K562 (cell line): ENCODE data around the gene TBP. TPM values are rescaled to one million over a fixed set of nuclear protein-coding genes. Genes with fewer than 3 reads are reported as not detected.

Experiments used
- E2F4 ChIP-seq: sonication (generic); formaldehyde crosslinking; IDR thresholded peaks from 2 replicates; pipeline ENCODE4 v1.8.0; 2022; ENCODE audit warnings: mild to moderate bottlenecking, low read depth, missing genetic modification reagents
- ERF ChIP-seq: fragments of 450-650 bp; formaldehyde crosslinking; IDR thresholded peaks from 2 replicates; pipeline ENCODE4 v1.4.0; 2020; ENCODE audit warnings: mild to moderate bottlenecking, mixed read lengths
- ETV5 ChIP-seq: sonication (generic); formaldehyde crosslinking; IDR thresholded peaks from 2 replicates; pipeline ENCODE4 v1.4.0; 2020; ENCODE audit warnings: low read depth, mild to moderate bottlenecking, missing genetic modification reagents
- FOXK2 ChIP-seq, 2 experiments: fragments of 450-650 bp; IDR thresholded peaks in 1 of 2; conservative IDR thresholded peaks in 1 of 2; 2 replicates each; pipeline ENCODE4 v1.6.1; 2016; ENCODE audit warnings: low read depth in 2 of 2, mild to moderate bottlenecking in 1 of 2
- GABPA ChIP-seq: fragments of 200-800 bp; sonication (Bioruptor generic); conservative IDR thresholded peaks from 2 replicates; pipeline ENCODE4 v1.6.1; 2016; ENCODE audit warnings: low read depth, missing genetic modification characterization, missing compliant biosample characterization
- JUND ChIP-seq, 2 experiments: IDR thresholded peaks; 2 replicates in 1 of 2; 3 replicates in 1 of 2; pipeline ENCODE4 v1.6.1; 2011; ENCODE audit warnings: borderline replicate concordance in 2 of 2, low read depth in 2 of 2, low read length in 2 of 2, improper control_type of control experiment in 1 of 2, missing biosample characterization in 1 of 2, missing genetic modification characterization in 1 of 2, missing genetic modification reagents in 1 of 2
- LCOR ChIP-seq: sonication (generic); formaldehyde crosslinking; IDR thresholded peaks from 2 replicates; pipeline ENCODE4 v1.8.0; 2022; ENCODE audit warnings: mild to moderate bottlenecking, missing genetic modification reagents
- MCM7 ChIP-seq, 2 experiments: fragments of 450-650 bp; IDR thresholded peaks; 2 replicates each; pipeline ENCODE4 v1.6.1; 2016 to 2018
- MTF1 ChIP-seq: fragments of 250-450 bp; sonication (Bioruptor Pico); IDR thresholded peaks from 2 replicates; pipeline ENCODE4 v1.9.0; 2021; ENCODE audit warnings: moderate library complexity, mild to moderate bottlenecking, inconsistent platforms, borderline replicate concordance
- OTX1 ChIP-seq: fragments of 450-650 bp; formaldehyde crosslinking; IDR thresholded peaks from 2 replicates; pipeline ENCODE4 v1.4.0; 2022; ENCODE audit warnings: mild to moderate bottlenecking
- SP2 ChIP-seq: IDR thresholded peaks from 2 replicates; pipeline ENCODE4 v1.6.1; 2011; ENCODE audit warnings: mild to moderate bottlenecking, low read depth, low read length, moderate library complexity; ENCODE audit not compliant: poor library complexity, severe bottlenecking; ENCODE audit errors: extremely low read depth
- STAG1 ChIP-seq: sonication (generic); formaldehyde crosslinking; IDR thresholded peaks from 2 replicates; pipeline ENCODE4 v1.5.0; 2020; ENCODE audit warnings: missing genetic modification reagents, borderline replicate concordance
- TGIF2 ChIP-seq: sonication (generic); formaldehyde crosslinking; IDR thresholded peaks from 2 replicates; pipeline ENCODE4 v1.8.1; 2022; ENCODE audit warnings: mild to moderate bottlenecking, missing genetic modification reagents, moderate library complexity
- THRB ChIP-seq: fragments of 450-650 bp; formaldehyde crosslinking; conservative IDR thresholded peaks from 2 replicates; pipeline ENCODE4 v1.4.0; 2022; ENCODE audit warnings: mild to moderate bottlenecking, missing genetic modification characterization
- ZMIZ1 ChIP-seq, 2 experiments: fragments of 150-350 bp in 1 of 2; IDR thresholded peaks; 2 replicates each; pipeline ENCODE4 v1.6.1; 2012 to 2016; ENCODE audit warnings: low read depth in 2 of 2, low read length in 2 of 2, mild to moderate bottlenecking in 1 of 2, moderate library complexity in 1 of 2
- ZNF282 ChIP-seq: sonication (generic); formaldehyde crosslinking; IDR thresholded peaks from 2 replicates; pipeline ENCODE4 v1.8.1; 2023; ENCODE audit warnings: missing genetic modification reagents
- ZNF449 ChIP-seq: fragments of 250-450 bp; sonication (Bioruptor Pico); IDR thresholded peaks from 2 replicates; pipeline ENCODE4 v1.8.0; 2022; ENCODE audit warnings: moderate library complexity, mild to moderate bottlenecking, inconsistent platforms
- ZNF707 ChIP-seq: fragments of 250-450 bp; sonication (Bioruptor Pico); conservative IDR thresholded peaks from 2 replicates; pipeline ENCODE4 v1.8.0; 2022; ENCODE audit warnings: inconsistent platforms, mild to moderate bottlenecking, moderate library complexity
- ZNF76 ChIP-seq: fragments of 250-450 bp; sonication (Bioruptor Pico); IDR thresholded peaks from 2 replicates; pipeline ENCODE4 v1.4.0; 2020; ENCODE audit warnings: mild to moderate bottlenecking, moderate library complexity, borderline replicate concordance
- polyA plus RNA-seq, 8 experiments: library from polyadenylated mRNA; depleted of rRNA in 4 of 8; stranded (reverse) in 5 of 8; unstranded in 3 of 8; fragments of >200 nt; fragmentation: Nextera tagmentation in 2 of 8; fragmentation: Illumina TruSeq in 1 of 8; extraction: Ambion mirVana in 2 of 8; extraction: Trizol in 1 of 8; gene quantifications; 2 replicates each; pipeline versions ENCODE4 v1.2.1 to v1.2.3, GENCODE V29; 2011 to 2014; ENCODE audit warnings: inconsistent platforms in 1 of 8, missing spikeins in 1 of 8
- total RNA-seq, 7 experiments: library from RNA; depleted of rRNA in 6 of 7; stranded (reverse); fragments of >200 nt in 6 of 7; fragmentation: Illumina TruSeq in 2 of 7; extraction: Trizol in 2 of 7; gene quantifications; 2 replicates each; pipeline versions ENCODE4 v1.2.1 to v1.2.3, GENCODE V29; 2011 to 2021; ENCODE audit warnings: low replicate concordance in 1 of 7

TBP gene
- total and polyA plus RNA-seq, 9 of the 15 experiments (the other 6 are each of a cell fraction or from before 2014, with no cell fraction given): 28.5 to 86.1 (median 39.5) TPM

- no peak for TF ChIP-seq ZNF282
- TF ChIP-seq GABPA (tag): peak; percentile 98
- peak; percentile 92 for TF ChIP-seq JUND (IDR thresholded peaks at IDR 0.05; ENCODE audit: borderline replicate concordance, low read depth, low read length)
- peak; percentile 73; the same call in 2 of the 3 replicates for TF ChIP-seq JUND (tag; IDR thresholded peaks at IDR 0.05; ENCODE audit: borderline replicate concordance, low read depth, low read length)
- peak; percentile 60; the same call in 1 of the 2 replicates for TF ChIP-seq E2F4
- TF ChIP-seq ERF (CRISPR knock-in tag): 0 out of 2 replicates have a peak, but pooled peaks have one; percentile 49
- TF ChIP-seq ZNF449 (CRISPR knock-in tag): no peak
- TF ChIP-seq MTF1 (CRISPR knock-in tag): no peak
- TF ChIP-seq TGIF2 (CRISPR knock-in tag): no peak
- TF ChIP-seq ZNF707 (CRISPR knock-in tag): no peak
- TF ChIP-seq STAG1 (CRISPR knock-in tag): no peak
- no peak for TF ChIP-seq ZNF76 (CRISPR knock-in tag)
- peak; percentile 40 to 60; a peak in 2 of 4 replicates for TF ChIP-seq ZMIZ1 (IDR thresholded peaks at IDR 0.05; ENCODE audit: low read depth in 2 of 2, low read length in 2 of 2)
- TF ChIP-seq SP2: peak; percentile 67
- peak; percentile 88; the same call in 1 of the 2 replicates for TF ChIP-seq ETV5 (CRISPR knock-in tag)
- TF ChIP-seq LCOR (CRISPR knock-in tag): no peak; the same call in 1 of the 2 replicates
- no peak for TF ChIP-seq OTX1
- no peak for TF ChIP-seq THRB (CRISPR knock-in tag)
- no peak for TF ChIP-seq MCM7 (IDR thresholded peaks at IDR 0.05)
- peak; percentile 90 to 95 for TF ChIP-seq FOXK2 (conservative IDR thresholded peaks at IDR 0.05 in 1 of 2, IDR thresholded peaks at IDR 0.05 in 1 of 2; ENCODE audit: low read depth in 2 of 2)
These were observed at the start of gene TBP (continued) for GRCh38 chr6:170554013-170554795.
